Measurements from ENCODE around the gene NGFR.
"Not testable (repeated sequence)": the region's sequence is repeated elsewhere in the genome, so short reads cannot be mapped to it uniquely, and the experiment has no call there.

NGFR gene

GRCh38 chr17:49496183-49496866, 1.2 kb downstream of the NGFR start:
- DNase-seq (ENCODE audit: low read depth, low spot score): peak; percentile 55

DNA sequence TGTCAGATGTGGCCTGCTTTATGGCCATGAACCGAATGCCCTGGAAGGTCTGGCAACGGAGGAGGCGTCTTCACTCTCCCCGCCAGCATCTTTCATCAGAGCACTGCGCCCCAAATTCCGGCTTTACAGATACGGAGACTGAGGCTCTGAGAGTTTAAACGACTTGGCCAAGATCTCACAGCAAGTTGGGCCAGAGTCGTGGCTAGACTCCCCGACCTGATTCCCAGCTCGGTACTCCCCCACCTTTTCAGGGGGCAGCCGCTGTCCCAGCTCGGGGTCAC, 1.7 kb downstream of the NGFR start:
- no peak for DNase-seq (ENCODE audit: low read depth, low spot score)

DNA sequence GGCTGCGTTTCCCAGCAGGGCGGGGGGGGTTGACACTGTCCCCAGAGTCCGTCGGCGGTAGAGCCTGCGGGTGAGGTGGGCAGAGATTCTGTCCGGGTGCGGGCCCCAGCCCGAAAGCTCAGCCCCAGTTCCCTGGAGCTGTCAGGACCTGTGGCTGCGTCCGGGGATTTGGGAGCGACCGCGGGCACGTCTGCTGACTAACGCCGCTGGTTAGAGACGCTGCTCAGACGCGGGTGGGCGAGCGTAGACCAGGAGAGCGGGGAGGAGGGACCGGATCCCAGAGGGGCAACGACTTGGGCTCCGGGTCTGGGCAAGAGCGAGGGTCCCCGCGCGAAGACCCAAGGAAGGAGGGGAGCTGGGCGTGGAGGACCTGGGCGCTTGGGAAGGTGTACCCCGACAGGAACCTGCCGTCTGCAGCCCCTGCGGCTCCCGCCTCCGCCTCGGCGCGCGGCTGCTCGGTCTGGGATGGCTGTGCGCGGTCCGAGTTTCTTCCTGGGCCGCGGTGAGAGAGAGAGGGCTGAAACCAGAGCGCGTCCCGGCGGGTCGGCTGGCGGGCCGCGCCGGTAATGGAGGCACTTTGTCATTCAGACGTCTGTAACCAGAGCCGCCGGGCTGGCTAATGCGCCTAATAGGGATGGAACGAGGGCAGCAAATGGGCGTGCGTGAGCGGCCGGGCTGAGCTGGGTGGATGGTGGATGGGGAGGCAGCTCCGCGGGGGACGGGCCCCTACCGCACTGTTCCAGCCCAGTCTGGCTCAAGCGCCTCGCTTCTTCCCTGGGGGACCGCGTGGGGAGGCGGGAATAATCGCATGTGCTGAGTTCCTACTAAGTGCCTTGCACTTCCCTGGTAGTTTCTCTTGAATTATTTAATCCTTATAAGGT, 2.3 kb downstream of the NGFR start:
- DNase-seq (ENCODE audit: low read depth, low spot score): no peak

GRCh38 chr17:49498029-49498615, 3.0 kb downstream of the NGFR start:
- no peak for DNase-seq (ENCODE audit: low read depth, low spot score)

- no peak for DNase-seq (ENCODE audit: low read depth, low spot score)
These were observed 6.4 kb downstream of the NGFR start for GRCh38 chr17:49501496-49501895.

GRCh38 chr17:49502254-49502653, 7.2 kb downstream of the NGFR start:
- no peak for DNase-seq (ENCODE audit: low read depth, low spot score)

DNA sequence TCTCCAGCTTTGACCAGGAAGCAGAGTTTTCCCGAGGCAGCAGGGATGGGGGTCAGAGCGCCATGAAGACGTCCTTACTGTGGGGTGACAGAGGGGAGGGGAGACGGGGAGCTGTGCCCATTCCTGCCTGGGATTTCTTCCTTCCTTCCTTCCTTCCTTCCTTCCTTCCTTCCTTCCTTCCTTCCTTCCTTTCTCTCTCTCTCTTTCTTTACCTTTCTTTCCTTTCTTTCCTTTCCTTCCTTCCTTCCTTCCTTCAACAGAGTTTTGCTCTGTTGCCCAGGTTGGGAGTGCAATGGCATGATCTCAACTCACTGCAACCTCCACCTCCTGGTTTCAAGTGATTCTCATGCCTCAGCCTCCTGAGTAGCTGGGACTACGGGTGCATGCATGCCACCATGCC, 7.6 kb downstream of the NGFR start:
- DNase-seq (ENCODE audit: low read depth, low spot score): not testable (repeated sequence)

GRCh38 chr17:49504369-49504768, 9.3 kb downstream of the NGFR start:
- no peak for DNase-seq (ENCODE audit: low read depth, low spot score)

DNA sequence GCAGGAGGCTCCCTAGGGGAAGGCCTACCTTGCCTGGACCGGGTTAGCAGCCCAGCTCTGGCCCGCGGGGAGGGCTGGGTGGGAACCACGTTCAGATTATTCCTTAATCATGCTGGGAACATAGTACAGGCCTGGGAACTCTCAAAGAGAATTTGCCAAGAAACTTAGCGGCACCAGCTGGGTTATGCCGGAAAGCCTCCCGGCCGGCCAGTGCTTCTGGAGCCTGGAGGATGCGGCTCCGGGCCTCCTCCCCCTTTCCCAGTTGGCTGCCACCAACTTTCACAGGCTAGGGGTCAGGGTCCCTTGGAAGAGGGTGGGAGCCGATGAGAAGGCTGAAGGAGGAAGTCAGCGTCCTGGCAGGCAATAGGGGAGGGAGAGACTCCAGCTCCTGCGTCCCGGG, 10.8 kb downstream of the NGFR start:
- DNase-seq (ENCODE audit: low read depth, low spot score): no peak

DNA sequence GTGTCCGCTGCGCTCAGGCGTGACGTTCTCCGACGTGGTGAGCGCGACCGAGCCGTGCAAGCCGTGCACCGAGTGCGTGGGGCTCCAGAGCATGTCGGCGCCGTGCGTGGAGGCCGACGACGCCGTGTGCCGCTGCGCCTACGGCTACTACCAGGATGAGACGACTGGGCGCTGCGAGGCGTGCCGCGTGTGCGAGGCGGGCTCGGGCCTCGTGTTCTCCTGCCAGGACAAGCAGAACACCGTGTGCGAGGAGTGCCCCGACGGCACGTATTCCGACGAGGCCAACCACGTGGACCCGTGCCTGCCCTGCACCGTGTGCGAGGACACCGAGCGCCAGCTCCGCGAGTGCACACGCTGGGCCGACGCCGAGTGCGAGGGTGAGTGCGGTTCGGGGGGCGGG, 11.2 kb downstream of the NGFR start:
- no peak for DNase-seq (ENCODE audit: low read depth, low spot score)

GRCh38 chr17:49508061-49508865, 13.2 kb downstream of the NGFR start:
- DNase-seq (ENCODE audit: low read depth, low spot score): no peak

- no peak for DNase-seq (ENCODE audit: low read depth, low spot score)
These were observed 13.9 kb downstream of the NGFR start for GRCh38 chr17:49508866-49509587.

- no peak for DNase-seq (ENCODE audit: low read depth, low spot score)
These were observed 14.5 kb downstream of the NGFR start for GRCh38 chr17:49509588-49509917.

DNA sequence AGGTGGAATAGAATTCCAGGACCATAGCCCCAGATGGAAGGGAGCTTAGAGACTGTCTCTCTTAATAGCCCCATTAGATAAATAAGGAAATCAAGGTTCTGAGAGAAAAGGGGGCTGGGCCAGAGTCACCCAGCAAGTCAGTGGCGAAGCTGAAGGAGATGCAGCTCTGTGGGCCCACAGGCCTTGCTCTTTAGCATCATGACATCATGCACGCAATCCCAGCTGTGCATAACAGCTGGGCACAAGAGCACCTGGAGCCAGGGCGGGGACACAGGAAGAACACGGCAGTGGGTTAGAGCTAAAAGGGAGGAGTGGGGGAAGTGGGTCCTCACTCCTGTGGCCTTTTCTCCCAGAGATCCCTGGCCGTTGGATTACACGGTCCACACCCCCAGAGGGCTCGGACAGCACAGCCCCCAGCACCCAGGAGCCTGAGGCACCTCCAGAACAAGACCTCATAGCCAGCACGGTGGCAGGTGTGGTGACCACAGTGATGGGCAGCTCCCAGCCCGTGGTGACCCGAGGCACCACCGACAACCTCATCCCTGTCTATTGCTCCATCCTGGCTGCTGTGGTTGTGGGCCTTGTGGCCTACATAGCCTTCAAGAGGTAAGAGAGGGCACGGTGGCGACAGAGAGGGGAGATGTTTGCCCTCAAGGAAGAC, 15.1 kb downstream of the NGFR start:
- DNase-seq (ENCODE audit: low read depth, low spot score): no peak

DNA sequence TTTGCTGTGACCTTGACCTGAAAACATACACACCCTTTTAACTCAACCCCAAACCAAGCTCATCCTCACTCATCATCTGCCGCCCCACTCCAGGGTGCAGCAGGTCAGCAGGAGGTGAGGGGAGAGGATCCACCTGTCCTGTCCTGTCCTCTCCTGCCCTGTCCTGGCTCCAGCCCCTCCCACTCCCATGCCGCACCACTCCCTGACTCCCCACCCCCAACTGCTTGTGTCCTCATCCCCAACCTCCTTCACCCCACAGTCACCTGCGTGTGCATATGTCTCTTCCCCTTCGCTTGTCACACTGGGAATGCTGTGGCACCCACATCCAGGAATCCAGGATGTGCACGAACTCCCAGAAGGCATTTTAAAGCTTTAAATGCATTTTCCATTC, 15.6 kb downstream of the NGFR start:
- no peak for DNase-seq (ENCODE audit: low read depth, low spot score)

- no peak for DNase-seq (ENCODE audit: low read depth, low spot score)
These were observed 16.7 kb downstream of the NGFR start for GRCh38 chr17:49511810-49512209.

- no peak for DNase-seq (ENCODE audit: low read depth, low spot score)
These were observed 17.4 kb downstream of the NGFR start for GRCh38 chr17:49512296-49513043.

- DNase-seq (ENCODE audit: low read depth, low spot score): no peak
These were observed 17.9 kb downstream of the NGFR start for GRCh38 chr17:49513044-49513395.

DNA sequence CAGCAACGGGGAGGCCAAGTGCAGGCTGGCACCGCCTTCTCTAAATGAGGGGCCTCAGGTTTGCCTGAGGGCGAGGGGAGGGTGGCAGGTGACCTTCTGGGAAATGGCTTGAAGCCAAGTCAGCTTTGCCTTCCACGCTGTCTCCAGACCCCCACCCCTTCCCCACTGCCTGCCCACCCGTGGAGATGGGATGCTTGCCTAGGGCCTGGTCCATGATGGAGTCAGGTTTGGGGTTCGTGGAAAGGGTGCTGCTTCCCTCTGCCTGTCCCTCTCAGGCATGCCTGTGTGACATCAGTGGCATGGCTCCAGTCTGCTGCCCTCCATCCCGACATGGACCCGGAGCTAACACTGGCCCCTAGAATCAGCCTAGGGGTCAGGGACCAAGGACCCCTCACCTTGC, 18.5 kb downstream of the NGFR start:
- DNase-seq (ENCODE audit: low read depth, low spot score): no peak

- no peak for DNase-seq (ENCODE audit: low read depth, low spot score)
These were observed 19.1 kb downstream of the NGFR start for GRCh38 chr17:49514071-49514721.
